Measurements from ENCODE around the gene LHFPL2.

The LHFPL2 gene

GRCh38 chr5:78541086-78541654 is 107.4 kb downstream of the LHFPL2 start:
- no peak for DNase-seq

- DNase-seq, result no peak
Observed at GRCh38 chr5:78540335-78541085, 108.1 kb downstream of the LHFPL2 start.

- no peak for DNase-seq
Observed at GRCh38 chr5:78538240-78538850, 110.2 kb downstream of the LHFPL2 start.

GRCh38 chr5:78537821-78538220 is 110.8 kb downstream of the LHFPL2 start:
- DNase-seq, result no peak

GRCh38 chr5:78537411-78537810 is 111.2 kb downstream of the LHFPL2 start:
- no peak for DNase-seq

GRCh38 chr5:78536661-78537196 is 111.8 kb downstream of the LHFPL2 start:
- DNase-seq, result no peak

GRCh38 chr5:78534905-78535200 is 113.7 kb downstream of the LHFPL2 start:
- DNase-seq, result no peak

- DNase-seq, result no peak
Observed at GRCh38 chr5:78534148-78534904, 114.2 kb downstream of the LHFPL2 start.

- no peak for DNase-seq
Observed at GRCh38 chr5:78533356-78533755, 115.2 kb downstream of the LHFPL2 start.

GRCh38 chr5:78530342-78531096 is 118.1 kb downstream of the LHFPL2 start:
- no peak for DNase-seq

- DNase-seq, result no peak
Observed at GRCh38 chr5:78527925-78528324, 120.6 kb downstream of the LHFPL2 start.

- DNase-seq, result no peak
Observed at GRCh38 chr5:78527054-78527859, 121.3 kb downstream of the LHFPL2 start.

GRCh38 chr5:78526049-78526525 is 122.5 kb downstream of the LHFPL2 start:
- DNase-seq, result no peak

- DNase-seq, result no peak
Observed at GRCh38 chr5:78523314-78524193, 125.0 kb downstream of the LHFPL2 start.

- no peak for DNase-seq
Observed at GRCh38 chr5:78522476-78523260, 125.9 kb downstream of the LHFPL2 start.

- no peak for DNase-seq
Observed at GRCh38 chr5:78521455-78521854, 127.1 kb downstream of the LHFPL2 start.

GRCh38 chr5:78519198-78519941 is 129.2 kb downstream of the LHFPL2 start:
- no peak for DNase-seq

- no peak for DNase-seq
Observed at GRCh38 chr5:78518365-78519197, 130.0 kb downstream of the LHFPL2 start.
